Activated CD4-positive, alpha-beta T cell treated with anti-CD3 and anti-CD28 coated beads, Interleukin-2, Interleukin-6, amounts not matched to agents 100 ng/mL and 50 ng/mL, durations not matched to agents 16 hours and 8 hours (primary cell): Measurements from ENCODE around the gene HOXA3.

Source experiments
- DNase-seq: peaks from one replicate; pipeline ENCODE4 v3.0.0-alpha.2; 2020

Gene HOXA3

GRCh38 chr7:27125986-27126394 is 26.4 kb downstream of the HOXA3 start:
- no peak for DNase-seq

- DNase-seq: no peak
Observed at GRCh38 chr7:27124902-27125689, 27.3 kb downstream of the HOXA3 start.

DNA sequence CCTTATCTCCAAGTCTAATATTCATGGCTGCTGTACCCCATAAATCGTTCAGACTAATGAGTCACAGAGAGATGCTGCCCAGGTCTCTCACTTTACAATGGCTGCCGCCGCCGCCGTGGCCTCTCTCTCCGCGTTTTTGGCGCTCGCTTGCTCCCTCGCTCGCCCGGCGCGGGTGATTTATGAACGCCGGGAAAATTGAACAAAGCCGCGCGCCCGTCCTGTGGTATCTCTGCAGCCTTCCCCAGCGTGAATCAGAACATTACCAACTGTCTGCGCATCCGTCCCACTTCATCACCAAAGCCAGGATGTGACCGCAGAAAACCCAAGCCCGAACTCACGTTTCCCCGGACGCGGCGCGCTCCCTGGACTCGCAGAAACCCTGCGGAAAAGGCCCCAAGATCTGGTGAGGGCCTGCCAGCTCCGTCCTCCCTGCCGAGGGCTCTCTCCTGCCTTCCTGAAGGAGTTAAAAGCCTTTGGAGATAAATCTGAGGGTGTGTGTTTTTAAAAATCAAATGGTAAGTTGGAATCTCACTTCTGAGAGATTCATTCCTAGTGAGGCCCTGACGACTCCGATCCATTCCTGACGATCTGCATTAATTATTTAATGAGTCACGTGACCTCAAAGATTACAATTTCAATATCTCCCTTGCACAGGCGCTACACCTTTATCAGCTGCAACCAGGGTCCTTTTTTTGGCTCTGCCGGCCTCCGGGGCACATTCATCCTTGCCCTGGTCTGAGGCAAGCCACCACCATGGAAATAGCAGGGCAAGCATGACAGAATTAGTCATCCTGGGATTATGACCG is 28.1 kb downstream of the HOXA3 start:
- no peak for DNase-seq

- DNase-seq: no peak
Observed at GRCh38 chr7:27123477-27124053, 28.8 kb downstream of the HOXA3 start.

DNA sequence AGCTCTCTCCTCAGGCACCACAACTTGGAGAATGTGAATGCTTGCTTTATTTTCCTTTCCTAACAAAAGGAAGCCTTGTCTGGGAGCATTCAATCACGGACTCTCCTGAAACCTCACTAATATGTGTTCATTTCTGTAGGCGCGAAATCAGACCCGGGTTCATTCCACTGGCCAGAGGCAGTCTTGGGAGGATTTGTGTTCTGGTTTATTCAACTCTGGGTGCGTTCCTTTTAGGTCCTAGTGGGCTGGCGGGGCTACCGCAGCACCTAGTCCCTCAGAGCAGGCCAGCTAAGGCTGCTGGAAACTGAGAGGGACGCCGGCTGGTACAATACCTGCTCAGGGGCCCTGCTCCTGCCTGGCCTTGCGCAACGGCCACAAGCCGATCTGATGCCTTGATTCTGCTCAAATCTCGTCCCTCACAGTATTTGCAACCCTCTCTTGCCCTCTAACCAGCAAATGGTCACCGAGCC is 29.3 kb downstream of the HOXA3 start:
- DNase-seq: no peak

DNA sequence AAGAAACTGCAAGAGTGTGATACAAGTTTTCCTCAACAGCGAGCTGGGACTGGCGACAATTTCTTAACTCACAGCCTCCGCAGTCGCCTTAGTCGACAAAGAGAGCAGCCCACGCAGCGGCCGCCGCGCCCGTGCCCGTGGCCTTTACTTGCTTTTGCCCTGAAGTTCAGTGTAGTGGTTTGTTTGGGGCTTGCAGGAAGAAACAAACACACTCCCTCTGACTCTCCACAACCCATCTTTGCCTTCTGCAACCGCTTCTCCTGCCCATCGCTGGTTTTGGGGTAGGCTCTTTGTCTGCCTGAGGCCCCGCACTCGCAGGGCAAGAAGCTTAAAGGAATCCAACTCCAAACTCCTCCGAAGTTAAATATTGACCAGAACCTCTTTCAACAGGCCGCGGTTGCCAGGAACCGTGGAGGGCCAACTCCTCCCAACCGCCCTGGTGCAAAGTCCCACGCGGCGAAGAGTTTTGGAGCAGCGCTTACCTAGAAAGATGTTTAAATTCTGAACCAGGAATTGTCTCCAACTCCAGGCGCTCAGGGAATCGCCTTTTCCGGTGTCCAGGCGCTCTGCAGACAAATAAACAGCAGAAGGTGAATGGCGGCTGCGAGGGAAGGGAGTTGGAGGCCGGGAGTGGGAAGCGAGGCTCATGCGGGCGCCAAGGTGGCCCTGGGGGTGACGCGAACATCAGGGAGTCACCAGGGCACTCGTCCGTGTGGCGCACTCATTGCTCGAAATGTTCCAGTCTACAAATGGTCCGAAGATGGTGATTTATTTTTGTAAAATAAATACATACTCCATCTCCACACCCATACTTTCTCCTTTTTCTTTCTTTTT is 30.1 kb downstream of the HOXA3 start:
- no peak for DNase-seq

- DNase-seq: no peak
Observed at GRCh38 chr7:27121684-27122076, 30.7 kb downstream of the HOXA3 start.

- DNase-seq: no peak
Observed at GRCh38 chr7:27119412-27119911, 32.9 kb downstream of the HOXA3 start.

DNA sequence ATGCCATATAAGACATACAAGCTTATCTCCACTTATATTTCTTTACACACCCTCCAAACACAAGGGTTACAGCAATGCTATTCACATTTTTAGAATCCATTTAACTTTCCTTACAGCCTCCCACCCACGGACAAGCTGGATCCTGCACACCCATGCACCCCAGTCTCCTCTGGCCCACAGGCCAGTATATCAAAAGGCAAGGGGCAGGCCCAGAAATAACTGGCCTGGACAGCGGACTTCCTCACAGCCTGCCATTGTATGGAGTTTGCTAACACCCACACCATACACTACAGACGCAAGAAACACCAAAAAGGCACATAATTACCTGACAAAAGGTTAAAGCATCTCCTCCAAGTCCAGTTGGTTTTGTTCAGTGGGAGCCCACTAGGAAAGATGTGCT is 33.8 kb downstream of the HOXA3 start:
- DNase-seq: no peak

GRCh38 chr7:27117887-27118491 is 34.4 kb downstream of the HOXA3 start:
- DNase-seq: no peak

DNA sequence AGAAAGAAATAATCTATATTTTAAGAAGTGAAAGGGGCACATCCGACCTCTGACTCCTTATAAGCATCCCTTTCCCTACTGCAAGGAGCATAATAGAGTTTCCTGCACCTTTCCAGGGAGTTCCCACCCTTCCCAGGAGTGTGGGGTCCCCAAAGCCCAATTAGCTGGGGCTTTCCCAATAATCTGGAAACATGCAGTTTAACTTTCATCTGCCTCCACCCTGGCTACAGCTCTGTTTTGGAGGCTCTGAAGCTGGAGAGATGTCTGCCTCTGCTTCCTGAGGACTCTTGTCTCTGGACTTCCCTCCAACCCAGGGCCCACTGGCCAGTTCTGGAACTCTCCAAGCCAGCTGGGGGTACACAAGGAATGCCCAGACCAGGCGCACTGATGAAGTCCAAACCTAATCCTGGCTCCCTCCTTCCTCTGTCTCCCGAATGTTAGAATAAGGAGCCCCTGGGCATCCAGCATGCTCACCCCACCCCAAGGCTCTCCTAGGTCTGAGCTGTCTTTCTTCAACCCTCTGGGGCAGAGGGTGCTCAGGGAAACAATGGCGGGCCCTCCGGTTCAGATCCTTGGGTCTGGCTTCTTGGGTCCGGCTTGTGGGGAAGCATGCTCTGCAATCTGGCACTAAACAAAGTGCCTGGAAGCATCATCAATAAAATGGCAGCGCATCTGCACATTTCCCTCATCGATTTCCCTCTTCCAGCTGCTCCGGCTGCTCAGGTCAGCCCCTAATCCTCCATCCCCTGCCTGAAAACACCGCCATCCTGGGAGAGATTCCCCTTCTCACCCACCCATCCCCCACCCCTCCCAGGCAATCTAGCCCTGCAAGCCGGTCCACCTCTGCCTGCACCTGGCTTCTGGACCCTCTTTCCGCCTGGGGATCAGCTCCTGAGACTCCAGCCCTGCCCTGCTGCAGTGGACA is 35.2 kb downstream of the HOXA3 start:
- no peak for DNase-seq

DNA sequence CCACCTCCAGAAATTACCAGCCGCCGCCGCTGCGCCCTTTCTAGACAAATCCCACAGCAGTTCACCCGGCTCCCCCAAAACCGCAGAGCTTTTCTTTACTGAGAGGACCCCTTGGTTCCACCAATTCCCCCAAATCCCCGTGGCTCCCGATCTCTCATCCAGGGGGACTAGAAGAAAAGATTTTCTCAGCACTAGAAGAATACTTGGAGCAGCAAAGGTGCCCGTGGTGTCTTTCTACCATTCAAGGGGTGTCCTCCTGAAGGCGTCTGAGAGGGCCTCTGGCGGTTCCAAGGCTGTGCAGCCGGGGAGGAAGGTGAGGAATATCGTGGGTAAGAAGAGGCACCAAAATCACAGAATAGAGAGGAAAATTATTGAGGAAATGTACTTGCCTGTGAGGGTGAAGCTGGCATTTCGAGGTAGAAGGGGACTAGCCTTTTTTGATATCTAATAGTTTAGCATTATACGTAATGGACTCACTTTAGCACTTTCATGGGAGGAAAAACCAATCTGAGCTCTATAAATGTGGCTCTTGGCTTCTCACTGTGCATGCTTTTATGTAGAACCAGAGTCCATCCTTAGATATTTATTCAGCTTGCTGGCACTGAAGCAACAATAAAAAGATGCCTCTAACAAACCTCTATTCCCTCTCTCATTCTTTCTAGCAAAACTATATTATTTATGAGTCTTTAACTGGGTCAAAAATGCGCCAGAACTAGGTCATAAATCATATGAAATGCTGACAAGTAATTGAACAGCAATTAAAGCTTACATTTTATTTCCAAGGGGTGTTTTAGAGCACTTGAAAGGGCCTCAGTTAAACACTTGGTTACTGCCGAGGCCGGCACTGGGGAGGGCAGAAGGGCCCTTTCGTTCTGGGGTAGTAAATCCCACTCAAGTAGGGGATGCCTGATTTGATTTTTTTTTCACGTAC is 36.1 kb downstream of the HOXA3 start:
- DNase-seq: no peak

GRCh38 chr7:27115221-27116026 is 37.0 kb downstream of the HOXA3 start:
- no peak for DNase-seq

GRCh38 chr7:27114881-27115220 is 37.5 kb downstream of the HOXA3 start:
- no peak for DNase-seq

DNA sequence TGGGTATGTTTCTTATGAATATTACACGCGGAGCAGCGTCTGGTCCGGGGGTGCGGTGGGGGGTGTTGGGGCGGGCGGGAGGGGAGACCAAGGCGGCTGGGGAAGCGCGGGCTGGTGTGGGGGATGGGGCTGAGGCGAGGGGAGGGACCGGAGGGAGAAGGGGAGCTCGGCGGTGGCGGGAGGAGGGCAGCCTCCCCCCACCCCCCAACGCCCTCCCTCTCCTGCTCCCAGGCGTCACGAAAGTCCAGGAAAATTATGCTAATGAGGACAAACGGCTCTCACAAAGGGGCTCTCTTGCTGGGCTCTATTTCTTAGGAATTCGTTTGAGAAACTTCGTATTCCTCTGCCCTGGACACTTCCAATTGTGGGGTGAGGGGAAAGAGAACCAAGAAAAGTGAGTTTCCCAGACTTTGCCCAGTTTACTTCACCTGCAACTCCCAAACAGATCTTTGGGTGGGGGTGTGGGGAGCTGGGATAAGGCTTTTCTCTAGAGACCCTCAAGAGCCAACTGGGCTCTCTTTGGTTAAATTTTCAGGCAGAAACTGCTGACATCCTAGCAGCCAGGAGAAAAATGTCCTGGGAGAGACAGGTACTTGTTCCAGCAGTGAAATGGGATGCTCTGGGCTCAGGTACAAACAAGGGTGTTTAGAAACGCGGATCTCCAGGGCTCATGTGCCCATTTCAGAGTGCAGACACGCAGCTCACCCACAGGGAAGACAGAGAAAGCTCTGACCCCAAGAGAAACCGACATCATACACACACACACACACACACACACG is 38.2 kb downstream of the HOXA3 start:
- no peak for DNase-seq

GRCh38 chr7:27112955-27113949 is 39.1 kb downstream of the HOXA3 start:
- DNase-seq: no peak

DNA sequence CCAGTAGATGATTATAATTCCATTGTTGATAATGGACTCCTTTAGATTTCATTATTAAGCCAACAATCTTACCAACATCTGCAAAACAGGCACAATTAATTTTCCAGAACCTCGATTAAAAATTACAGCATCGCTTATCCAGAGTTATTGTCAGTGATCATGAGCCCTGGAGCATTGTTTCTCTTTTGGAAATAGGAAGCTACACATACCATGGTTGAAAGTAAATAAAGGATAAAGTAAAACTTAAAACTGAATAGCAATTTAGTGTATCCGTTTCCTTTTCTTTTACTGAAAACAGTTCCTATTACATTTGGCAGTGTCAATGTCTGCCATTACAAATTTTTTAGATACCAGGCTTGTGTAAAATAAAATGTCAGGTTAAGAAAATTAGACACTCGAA is 40.0 kb downstream of the HOXA3 start:
- no peak for DNase-seq
